ENCODE data around the gene FSTL3.
"Not testable (repeated sequence)": the region's sequence is repeated elsewhere in the genome, so short reads cannot be mapped to it uniquely, and the experiment has no call there.

The FSTL3 gene

DNA sequence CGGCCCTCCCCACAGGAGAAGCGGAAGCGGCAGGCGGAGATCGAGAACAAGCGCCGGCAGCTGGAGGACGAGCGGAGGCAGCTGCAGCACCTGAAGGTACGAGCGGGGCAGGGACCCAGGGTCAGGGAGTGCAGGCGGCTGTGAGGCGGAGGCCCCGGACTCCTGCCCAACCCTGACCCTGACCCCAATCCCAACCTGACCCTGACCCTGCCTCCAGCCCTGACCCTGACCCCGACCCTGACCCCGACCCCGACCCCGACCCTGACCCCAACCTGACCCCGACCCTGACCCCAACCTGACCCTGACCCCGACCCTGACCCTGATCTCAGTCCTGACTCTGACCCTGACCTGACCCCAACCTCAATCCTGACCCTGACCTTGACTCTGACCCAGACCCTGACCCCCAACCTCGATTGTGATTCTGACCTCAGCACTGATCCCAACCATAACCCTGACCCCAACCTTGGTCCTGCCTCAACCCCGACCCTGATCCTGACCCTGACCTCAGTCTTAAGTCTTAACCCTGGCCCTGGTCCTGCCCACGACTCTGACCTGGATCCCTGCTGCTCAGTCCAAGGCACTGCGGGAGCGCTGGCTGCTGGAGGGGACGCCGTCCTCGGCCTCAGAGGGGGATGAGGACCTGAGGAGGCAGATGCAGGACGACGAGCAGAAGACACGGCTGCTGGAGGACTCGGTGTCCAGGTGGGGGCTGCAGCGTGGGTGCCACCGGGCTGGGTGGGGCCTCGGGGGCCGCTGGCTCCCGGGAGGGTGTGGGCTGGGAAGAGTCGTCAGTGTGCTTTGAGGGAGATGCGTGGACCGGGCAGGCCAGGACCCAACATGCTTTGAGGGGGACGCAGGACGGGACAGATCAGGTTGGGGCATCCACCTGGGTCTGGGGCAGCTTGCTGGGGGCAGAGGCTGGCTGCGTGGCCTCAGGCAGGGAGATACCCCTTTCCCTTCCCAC is 51.1 kb downstream of the FSTL3 start:
- Mint-ChIP-seq H3K4me1 (ENCODE audit: low read depth in 2 of 2) (no peaks in the 10 kb centered on the region), H3K27me3 (peaks cover 6 to 30% of the 10 kb centered on the region in 2 donors), H3K4me3 (no peak overlapping the region), H3K36me3 (ENCODE audit: insufficient read depth) (peaks cover 7% of the 10 kb centered on the region), H3K27ac (no peak overlapping the region), H3K9me3 (no peaks in the 10 kb centered on the region)
- ATAC-seq (replicated peaks) (no peak), DNase-seq (no peak)

DNA sequence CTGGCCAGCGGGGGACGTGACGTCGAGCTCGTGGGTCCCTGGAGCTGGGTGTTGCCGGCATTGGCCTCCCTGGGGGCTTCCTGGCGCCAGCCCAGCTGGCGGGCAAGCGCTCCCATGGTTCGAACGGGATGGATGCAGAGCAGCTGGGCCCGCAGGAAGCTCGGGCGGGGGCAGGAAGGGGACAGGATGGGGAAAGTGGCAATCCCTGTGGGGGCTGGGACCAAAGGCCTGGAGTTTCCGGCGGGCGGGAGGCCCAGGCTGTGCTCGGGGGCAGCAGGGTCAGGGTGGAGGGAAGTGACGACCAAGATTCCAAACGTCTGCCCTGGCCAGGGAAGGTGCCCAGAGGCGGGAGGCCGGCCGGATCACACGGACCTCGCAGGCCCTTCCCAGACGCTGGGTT is 51.8 kb downstream of the FSTL3 start:
- ATAC-seq (replicated peaks) = no peak
- Mint-ChIP-seq H3K4me1 (ENCODE audit: low read depth in 2 of 2) (peaks cover 4 to 5% of the 10 kb centered on the region in 2 donors), H3K27me3 (peaks cover 6 to 23% of the 10 kb centered on the region in 2 donors), H3K27ac (no peak overlapping the region), H3K4me3 (no peak overlapping the region), H3K9me3 (no peaks in the 10 kb centered on the region), H3K36me3 (ENCODE audit: insufficient read depth) (peaks cover 6% of the 10 kb centered on the region)
- no peak for DNase-seq

DNA sequence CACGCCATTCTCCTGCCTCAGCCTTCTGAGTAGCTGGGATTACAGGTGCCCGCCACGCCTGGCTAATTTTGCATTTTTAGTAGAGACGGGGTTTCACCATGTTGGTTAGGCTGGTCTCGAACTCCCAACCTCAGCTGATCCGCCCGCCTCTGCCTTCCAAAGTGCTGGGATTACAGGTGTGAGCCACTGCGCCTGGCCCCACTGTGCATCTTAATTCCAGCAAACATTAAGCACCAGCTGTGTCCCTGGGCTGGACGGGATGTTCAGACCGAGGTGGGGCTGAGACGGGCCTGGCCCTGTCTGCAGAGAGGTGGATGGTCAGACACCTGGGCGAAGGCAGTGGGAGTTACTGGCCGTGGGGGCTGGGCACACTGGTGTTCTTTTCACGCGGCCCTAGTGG is 53.4 kb downstream of the FSTL3 start:
- H3K27me3 Mint-ChIP-seq = peaks cover 0 to 13% of the 10 kb centered on the region in 2 donors
- not testable (repeated sequence) for ATAC-seq (replicated peaks); DNase-seq; H3K4me3 Mint-ChIP-seq; H3K9me3 Mint-ChIP-seq; H3K36me3 Mint-ChIP-seq (ENCODE audit: insufficient read depth); H3K27ac Mint-ChIP-seq
- H3K4me1 Mint-ChIP-seq (ENCODE audit: low read depth in 2 of 2) = peaks cover 13 to 15% of the 10 kb centered on the region in 2 donors

- Mint-ChIP-seq H3K4me3 (no peak overlapping the region), H3K27ac (no peak overlapping the region), H3K4me1 (ENCODE audit: low read depth in 2 of 2) (peaks cover 13 to 15% of the 10 kb centered on the region in 2 donors), H3K27me3 (peaks cover 0 to 13% of the 10 kb centered on the region in 2 donors), H3K36me3 (ENCODE audit: insufficient read depth) (peaks cover 10% of the 10 kb centered on the region), H3K9me3 (no peaks in the 10 kb centered on the region)
- DNase-seq (no peak), ATAC-seq (replicated peaks) (no peak)
Measured at GRCh38 chr19:729965-730668, 53.9 kb downstream of the FSTL3 start.

- peaks cover 0 to 7% of the 10 kb centered on the region in 2 donors for H3K27me3 Mint-ChIP-seq
- H3K36me3 Mint-ChIP-seq (ENCODE audit: insufficient read depth) = peaks cover 10% of the 10 kb centered on the region
- no peak for ATAC-seq (replicated peaks)
- no peaks in the 10 kb centered on the region for H3K9me3 Mint-ChIP-seq
- H3K27ac Mint-ChIP-seq = no peak overlapping the region
- DNase-seq = no peak
- H3K4me3 Mint-ChIP-seq = no peak overlapping the region
- peaks cover 13 to 15% of the 10 kb centered on the region in 2 donors for H3K4me1 Mint-ChIP-seq (ENCODE audit: low read depth in 2 of 2)
Measured at GRCh38 chr19:731000-731399, 54.8 kb downstream of the FSTL3 start.

- H3K4me3 Mint-ChIP-seq = no peak overlapping the region
- H3K27ac Mint-ChIP-seq = peak overlapping the region in 1 of 2 donors; percentile 53
- H3K4me1 Mint-ChIP-seq (ENCODE audit: low read depth in 2 of 2) = peaks cover 15 to 16% of the 10 kb centered on the region in 2 donors
- peaks cover 10% of the 10 kb centered on the region for H3K36me3 Mint-ChIP-seq (ENCODE audit: insufficient read depth)
- peaks cover 0 to 6% of the 10 kb centered on the region in 2 donors for H3K27me3 Mint-ChIP-seq
- H3K9me3 Mint-ChIP-seq = no peaks in the 10 kb centered on the region
- peak; percentile 37 for ATAC-seq (replicated peaks)
- no peak for DNase-seq
Measured at GRCh38 chr19:732148-733069, 56.2 kb downstream of the FSTL3 start.

Measured in effector memory CD8-positive, alpha-beta T cell (primary cell).